WTC11 (cell line): ENCODE results near the gene RP2. TPM values are rescaled to one million over a fixed set of nuclear protein-coding genes. Genes with fewer than 3 reads are reported as not detected.
A peak's percentile ranks its signal among the peaks of the same experiment; 100 is the strongest.

Source experiments
- ATAC-seq: fragments of 200-7000 bp; cut with Tn5 transposase; 2 replicates; pipeline ENCODE4 v1.10.0; 2021; ENCODE audit warnings: mild to moderate bottlenecking, moderate library complexity
- CTCF ChIA-PET: fragments of 300-600 bp; sonication (Branson Sonifier 250); formaldehyde crosslinking; loops from one replicate; lab custom pipeline; 2021; ENCODE audit warnings: antibody characterized with exemption; lab: Charles Lee
- POLR2A ChIA-PET: fragments of 350-600 bp; sonication (Branson Sonifier 250); formaldehyde crosslinking; loops from one replicate; lab custom pipeline; 2021; ENCODE audit warnings: antibody characterized with exemption; lab: Charles Lee
- DNase-seq: peaks from one replicate; pipeline ENCODE4 v3.0.0; 2021; ENCODE audit warnings: low spot score
- H3K27ac Mint-ChIP-seq: 2 replicates; pipeline ENCODE4 v1.8.0; 2021; ENCODE audit warnings: mixed read lengths
- H3K27me3 Mint-ChIP-seq: 2 replicates; pipeline ENCODE4 v1.8.0; 2021; ENCODE audit warnings: low read depth, mild to moderate bottlenecking, moderate library complexity, mixed read lengths
- H3K36me3 Mint-ChIP-seq: 2 replicates; pipeline ENCODE4 v1.8.0; 2021; ENCODE audit warnings: mixed read lengths
- H3K4me1 Mint-ChIP-seq: 2 replicates; pipeline ENCODE4 v1.8.0; 2022; ENCODE audit warnings: mixed read lengths
- H3K4me3 Mint-ChIP-seq: 2 replicates; pipeline ENCODE4 v1.8.0; 2021; ENCODE audit warnings: mild to moderate bottlenecking, moderate library complexity, mixed read lengths
- H3K9me3 Mint-ChIP-seq: 2 replicates; pipeline ENCODE4 v1.8.0; 2021; ENCODE audit warnings: mixed read lengths
- CREB1 ChIP-seq: sonication (generic); formaldehyde crosslinking; IDR thresholded peaks from 2 replicates; pipeline ENCODE4 v1.8.0; 2023; ENCODE audit warnings: mild to moderate bottlenecking, missing genetic modification reagents
- ELF4 ChIP-seq: sonication (generic); formaldehyde crosslinking; IDR thresholded peaks from 2 replicates; pipeline ENCODE4 v1.8.1; 2022; ENCODE audit warnings: low read depth, mild to moderate bottlenecking, moderate library complexity, missing genetic modification reagents
- HMGXB4 ChIP-seq: sonication (generic); formaldehyde crosslinking; IDR thresholded peaks from 2 replicates; pipeline ENCODE4 v1.8.1; 2023; ENCODE audit warnings: mild to moderate bottlenecking, moderate library complexity, missing genetic modification reagents
- IRF1 ChIP-seq: sonication (generic); formaldehyde crosslinking; IDR thresholded peaks from 2 replicates; pipeline ENCODE4 v1.8.0; 2023; ENCODE audit warnings: missing genetic modification reagents
- MLX ChIP-seq: sonication (generic); formaldehyde crosslinking; IDR thresholded peaks from 2 replicates; pipeline ENCODE4 v1.8.1; 2023; ENCODE audit warnings: mild to moderate bottlenecking, missing genetic modification reagents, moderate library complexity
- MYBL2 ChIP-seq: sonication (generic); formaldehyde crosslinking; IDR thresholded peaks from 2 replicates; pipeline ENCODE4 v1.8.1; 2023; ENCODE audit warnings: mild to moderate bottlenecking, moderate library complexity, missing genetic modification reagents
- NR1H2 ChIP-seq: sonication (generic); formaldehyde crosslinking; IDR thresholded peaks from 2 replicates; pipeline ENCODE4 v1.9.0; 2021; ENCODE audit warnings: mild to moderate bottlenecking, moderate library complexity, missing genetic modification reagents
- SMAD4 ChIP-seq: sonication (generic); formaldehyde crosslinking; IDR thresholded peaks from 2 replicates; pipeline ENCODE4 v1.8.0; 2022; ENCODE audit warnings: mild to moderate bottlenecking, missing genetic modification reagents
- TCF7 ChIP-seq: sonication (generic); formaldehyde crosslinking; IDR thresholded peaks from 2 replicates; pipeline ENCODE4 v1.8.0; 2022; ENCODE audit warnings: mild to moderate bottlenecking, low read depth, missing genetic modification reagents, moderate library complexity
- USF2 ChIP-seq: sonication (generic); formaldehyde crosslinking; IDR thresholded peaks from 2 replicates; pipeline ENCODE4 v1.8.1; 2023; ENCODE audit warnings: mild to moderate bottlenecking, missing genetic modification reagents, moderate library complexity
- ZBTB21 ChIP-seq: sonication (generic); formaldehyde crosslinking; IDR thresholded peaks from 2 replicates; pipeline ENCODE4 v1.8.1; 2023; ENCODE audit warnings: mild to moderate bottlenecking, missing genetic modification reagents, borderline replicate concordance
- ZMAT4 ChIP-seq: fragments of 250-450 bp; sonication (Bioruptor Pico); IDR thresholded peaks from 2 replicates; pipeline ENCODE4 v1.9.0; 2021; ENCODE audit warnings: mild to moderate bottlenecking
- ZNF121 ChIP-seq: sonication (generic); formaldehyde crosslinking; IDR thresholded peaks from 2 replicates; pipeline ENCODE4 v1.8.0; 2023; ENCODE audit warnings: missing genetic modification reagents
- ZNF423 ChIP-seq: fragments of 250-450 bp; sonication (Bioruptor Pico); IDR thresholded peaks from 2 replicates; pipeline ENCODE4 v2.1.2; 2022; ENCODE audit warnings: mild to moderate bottlenecking, moderate library complexity
- ZSCAN18 ChIP-seq: fragments of 250-450 bp; sonication (Bioruptor Pico); IDR thresholded peaks from 2 replicates; pipeline ENCODE4 v2.1.2; 2022; ENCODE audit warnings: mild to moderate bottlenecking, moderate library complexity
- total RNA-seq: library from RNA; stranded (reverse); gene quantifications from 3 replicates; pipeline ENCODE4 v1.2.3, GENCODE V29; 2021
- TF ChIP-seq, protein P1 (sequence below): fragments of 250-450 bp; sonication (Bioruptor Pico); IDR thresholded peaks from 2 replicates; pipeline ENCODE4 v1.9.0; 2021; ENCODE audit warnings: moderate library complexity, mild to moderate bottlenecking, inconsistent platforms, borderline replicate concordance
- TF ChIP-seq, protein P2 (sequence below): sonication (generic); formaldehyde crosslinking; IDR thresholded peaks from 2 replicates; pipeline ENCODE4 v1.8.0; 2023; ENCODE audit warnings: mild to moderate bottlenecking, missing genetic modification reagents

RP2 gene
- total RNA-seq, 1 experiment from 2014 or later = 6.9 TPM

GRCh38 chrX:46837558-46838485, 979 bp downstream of the RP2 start (continued):
- TF ChIP-seq USF2 (CRISPR knock-in tag) (no peak), TCF7 (CRISPR knock-in tag) (no peak)

DNA sequence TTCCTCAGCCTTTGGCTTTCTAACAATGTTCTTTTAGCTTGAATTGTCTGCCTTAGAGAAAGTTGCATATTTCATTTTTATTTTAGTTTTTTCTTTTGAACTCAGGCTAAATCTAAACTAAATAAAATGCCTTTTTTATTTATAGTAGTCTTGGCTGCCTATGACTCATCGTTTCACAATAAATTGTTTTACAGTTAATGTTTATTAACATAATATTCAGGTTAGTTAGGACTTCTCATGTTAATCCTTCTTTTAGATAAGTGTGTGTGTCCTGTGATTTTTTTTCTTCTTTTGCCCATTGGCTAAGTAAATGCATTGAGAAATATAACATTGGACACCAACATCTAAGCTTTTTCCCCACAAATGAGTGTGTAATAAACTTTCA, 1.6 kb downstream of the RP2 start:
- CTCF ChIA-PET = no interaction called here
- no peaks in the 10 kb centered on the region for H3K27me3 Mint-ChIP-seq
- H3K27ac Mint-ChIP-seq = no peak overlapping the region
- no peak for ATAC-seq
- TF ChIP-seq MYBL2 = no peak
- TF ChIP-seq, protein P1, sequence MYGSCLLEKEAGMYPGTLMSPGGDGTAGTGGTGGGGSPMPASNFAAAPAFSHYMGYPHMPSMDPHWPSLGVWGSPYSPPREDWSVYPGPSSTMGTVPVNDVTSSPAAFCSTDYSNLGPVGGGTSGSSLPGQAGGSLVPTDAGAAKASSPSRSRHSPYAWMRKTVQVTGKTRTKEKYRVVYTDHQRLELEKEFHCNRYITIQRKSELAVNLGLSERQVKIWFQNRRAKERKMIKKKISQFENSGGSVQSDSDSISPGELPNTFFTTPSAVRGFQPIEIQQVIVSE (CRISPR knock-in tag) = no peak
- no peak for TF ChIP-seq NR1H2 (CRISPR knock-in tag)
- TF ChIP-seq ELF4 (CRISPR knock-in tag) = no peak
- no peak for TF ChIP-seq HMGXB4
- TF ChIP-seq IRF1 = no peak
- TF ChIP-seq, protein P2, sequence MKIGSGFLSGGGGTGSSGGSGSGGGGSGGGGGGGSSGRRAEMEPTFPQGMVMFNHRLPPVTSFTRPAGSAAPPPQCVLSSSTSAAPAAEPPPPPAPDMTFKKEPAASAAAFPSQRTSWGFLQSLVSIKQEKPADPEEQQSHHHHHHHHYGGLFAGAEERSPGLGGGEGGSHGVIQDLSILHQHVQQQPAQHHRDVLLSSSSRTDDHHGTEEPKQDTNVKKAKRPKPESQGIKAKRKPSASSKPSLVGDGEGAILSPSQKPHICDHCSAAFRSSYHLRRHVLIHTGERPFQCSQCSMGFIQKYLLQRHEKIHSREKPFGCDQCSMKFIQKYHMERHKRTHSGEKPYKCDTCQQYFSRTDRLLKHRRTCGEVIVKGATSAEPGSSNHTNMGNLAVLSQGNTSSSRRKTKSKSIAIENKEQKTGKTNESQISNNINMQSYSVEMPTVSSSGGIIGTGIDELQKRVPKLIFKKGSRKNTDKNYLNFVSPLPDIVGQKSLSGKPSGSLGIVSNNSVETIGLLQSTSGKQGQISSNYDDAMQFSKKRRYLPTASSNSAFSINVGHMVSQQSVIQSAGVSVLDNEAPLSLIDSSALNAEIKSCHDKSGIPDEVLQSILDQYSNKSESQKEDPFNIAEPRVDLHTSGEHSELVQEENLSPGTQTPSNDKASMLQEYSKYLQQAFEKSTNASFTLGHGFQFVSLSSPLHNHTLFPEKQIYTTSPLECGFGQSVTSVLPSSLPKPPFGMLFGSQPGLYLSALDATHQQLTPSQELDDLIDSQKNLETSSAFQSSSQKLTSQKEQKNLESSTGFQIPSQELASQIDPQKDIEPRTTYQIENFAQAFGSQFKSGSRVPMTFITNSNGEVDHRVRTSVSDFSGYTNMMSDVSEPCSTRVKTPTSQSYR (CRISPR knock-in tag) = no peak
- TF ChIP-seq ZMAT4 = no peak
- no peak for TF ChIP-seq SMAD4 (CRISPR knock-in tag)
- no peak for TF ChIP-seq MLX (CRISPR knock-in tag)
- TF ChIP-seq ZNF121 (CRISPR knock-in tag) = no peak
- TF ChIP-seq CREB1 = no peak
- TF ChIP-seq ZSCAN18 (CRISPR knock-in tag) = no peak
- TF ChIP-seq ZBTB21 (CRISPR knock-in tag) = no peak
- TF ChIP-seq ZNF423 = no peak
- H3K9me3 Mint-ChIP-seq = no peaks in the 10 kb centered on the region
- peak overlapping the region; percentile 94 for H3K4me3 Mint-ChIP-seq
- 0 out of 2 replicates have a peak, but pooled peaks cover 3% of the 10 kb centered on the region for H3K36me3 Mint-ChIP-seq
- no peak for DNase-seq
- POLR2A ChIA-PET = no interaction called here
- no peaks in the 10 kb centered on the region for H3K4me1 Mint-ChIP-seq
